ENCODE measurements around the gene POP4. TPM values are rescaled to one million over a fixed set of nuclear protein-coding genes. Genes with fewer than 3 reads are reported as not detected.

POP4 gene
- total and polyA plus RNA-seq, 9 of the 15 experiments (the other 6 are each of a cell fraction or from before 2014, with no cell fraction given), result 42.1 to 128 (median 99.0) TPM

- TF ChIP-seq ZNF232 (CRISPR knock-in tag; IDR thresholded peaks at IDR 0.05) (no peak), ZNF436 (CRISPR knock-in tag; IDR thresholded peaks at IDR 0.05) (no peak), CSDE1 (IDR thresholded peaks at IDR 0.05) (no peak), SP2 (IDR thresholded peaks at IDR 0.05; ENCODE audit: extremely low read depth, low read depth, low read length, poor library complexity, severe bottlenecking) (no peak), MTF1 (CRISPR knock-in tag; IDR thresholded peaks at IDR 0.05; ENCODE audit: borderline replicate concordance) (no peak), ZFP1 (CRISPR knock-in tag; IDR thresholded peaks at IDR 0.05) (no peak), ARID3A (IDR thresholded peaks at IDR 0.05; ENCODE audit: borderline replicate concordance, low read depth, low read length) (no peak), PTBP1 (IDR thresholded peaks at IDR 0.05; ENCODE audit: low read depth, low read length) (no peak), ZNF274 (IDR thresholded peaks at IDR 0.05; ENCODE audit: borderline replicate concordance, low read depth, low read length) (no peak), MED1 (CRISPR knock-in tag; IDR thresholded peaks at IDR 0.05; ENCODE audit: borderline replicate concordance) (no peak), HES1 (IDR thresholded peaks at IDR 0.05; ENCODE audit: low read depth) (no peak), CAMTA2 (CRISPR knock-in tag; conservative IDR thresholded peaks at IDR 0.05) (no peak), ZNF740 (CRISPR knock-in tag; IDR thresholded peaks at IDR 0.05) (no peak), ZNF740 (tag; IDR thresholded peaks at IDR 0.05) (peak in 1 of 2 experiments; percentile 79; a peak in 2 of 4 replicates), ZNF282 (CRISPR knock-in tag; IDR thresholded peaks at IDR 0.05) (no peak), ZNF197 (CRISPR knock-in tag; IDR thresholded peaks at IDR 0.05; ENCODE audit: low read depth) (peak; percentile 48; the same call in 1 of the 2 replicates), SMARCB1 (IDR thresholded peaks at IDR 0.05; ENCODE audit: insufficient read length, low read depth) (no peak), HLTF (IDR thresholded peaks at IDR 0.05) (no peak)
Measured at GRCh38 chr19:29643361-29643935, 37.4 kb downstream of the POP4 start (continued).

All from K562 (cell line).